RWPE1 (cell line): Measurements from ENCODE around the gene PSME1.

Experiments used
- CTCF ChIA-PET: fragments of 350-600 bp; sonication (Branson Sonifier 250); formaldehyde crosslinking; extraction: SDS; loops from one replicate; lab custom pipeline; 2021; lab: Yijun Ruan, JAX
- POLR2A ChIA-PET: fragments of 400-600 bp; formaldehyde crosslinking; extraction: SDS; loops from one replicate; lab custom pipeline; 2020; ENCODE audit warnings: antibody characterized with exemption; ENCODE audit not compliant: low non-redundant PET; lab: Yijun Ruan, JAX
- DNase-seq: peaks from one replicate; pipeline ENCODE4 v3.0.0; 2012; ENCODE audit warnings: low spot score
- H3K27ac ChIP-seq: fragments of 450-650 bp; 2 replicates; pipeline ENCODE4 v1.5.1; 2017
- CTCF ChIP-seq: fragments of 450-650 bp; conservative IDR thresholded peaks from 2 replicates; pipeline ENCODE4 v1.5.1; 2017; ENCODE audit warnings: low read depth, mild to moderate bottlenecking

Gene PSME1

GRCh38 chr14:24135834-24136683 is at the start of gene PSME1:
Gene PSME1, plus strand, starts transcription at chr14:24136194. Its CDS starts 69 bp downstream, at chr14:24136263.
- POLR2A ChIA-PET, result interaction anchor here (0.9 to 2.6 kb wide), 3 partner anchors 11 to 22 kb away, joined by 3 to 12 read pairs (median 5); partner anchors contain the start of genes DCAF11, NRL, PSME2 and RNF31
- H3K27ac ChIP-seq, result peak within 1 kb of the TSS; percentile 96
- CTCF ChIA-PET, result interaction anchor here (1.3 kb wide), 1 partner anchor 25 kb away, joined by 7 read pairs; the partner anchor contains the start of gene IRF9

DNA sequence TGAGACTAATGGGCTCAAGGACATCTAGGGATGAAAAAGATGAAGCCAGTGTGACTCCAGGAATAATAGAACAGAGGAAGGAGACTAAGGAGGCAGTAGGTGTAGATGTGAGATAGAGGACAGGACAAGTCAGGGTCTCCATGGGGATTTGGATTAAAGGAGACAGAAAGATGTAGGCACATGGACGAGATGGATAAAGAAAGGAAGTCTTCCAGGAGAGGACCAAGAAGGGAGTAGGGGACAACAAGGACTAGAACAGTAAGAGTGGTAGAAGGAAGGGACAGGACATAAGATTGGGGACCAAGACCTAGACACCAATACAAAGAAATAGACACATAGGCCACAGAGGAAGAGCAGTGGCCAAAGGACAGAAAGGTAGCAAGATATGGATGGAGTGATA is 49.0 kb upstream of the PSME1 start:
- ChIA-PET CTCF (no interaction called here), POLR2A (no interaction called here)
- TF ChIP-seq CTCF, result no peak
- no peak for DNase-seq
- no peak overlapping the region for H3K27ac ChIP-seq

More at GRCh38 chr14:24135834-24136683, at the start of gene PSME1:
- peak; percentile 94 for DNase-seq
- TF ChIP-seq CTCF, result no peak

- no peak overlapping the region for H3K27ac ChIP-seq
- POLR2A ChIA-PET, result no interaction called here
- no peak for DNase-seq
- CTCF ChIA-PET, result interaction anchor here (0.8 kb wide), 1 partner anchor 20 kb away, joined by 3 read pairs; no protein-coding TSS in a partner anchor
- no peak for TF ChIP-seq CTCF
Measured at GRCh38 chr14:24088095-24088494, 47.9 kb upstream of the PSME1 start.

DNA sequence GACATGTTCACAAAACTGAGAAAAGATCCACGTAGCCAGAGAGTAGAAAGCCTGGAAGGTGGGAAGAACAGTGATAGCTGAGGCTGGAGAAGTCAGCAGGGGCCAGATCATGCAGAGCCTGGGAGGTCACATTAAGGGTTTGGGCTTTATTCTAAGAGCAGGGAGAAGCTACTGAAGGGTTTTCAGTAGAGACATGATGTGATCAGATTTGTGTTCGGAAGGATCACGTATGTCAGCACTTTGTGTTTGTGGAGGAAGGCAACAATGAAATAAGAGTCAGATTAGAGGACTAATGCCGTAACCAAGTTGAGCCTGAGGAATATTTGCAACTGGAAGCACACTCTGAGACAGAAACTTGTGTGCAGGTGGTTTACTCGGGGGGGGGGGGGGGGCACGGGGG is 46.1 kb upstream of the PSME1 start:
- CTCF ChIA-PET, result interaction anchor here (0.6 to 6.1 kb wide), 11 partner anchors 10 to 838 kb away, joined by 3 to 51 read pairs (median 3); no protein-coding TSS in a partner anchor
- POLR2A ChIA-PET, result no interaction called here

GRCh38 chr14:24092110-24092504 is 43.9 kb upstream of the PSME1 start:
- TF ChIP-seq CTCF, result no peak
- peak overlapping the region; percentile 88; the same call in 1 of the 2 replicates for H3K27ac ChIP-seq
- ChIA-PET CTCF (interaction anchor here (0.7 to 6.1 kb wide), 2 partner anchors 34 to 337 kb away, joined by 5 to 51 read pairs; no protein-coding TSS in a partner anchor), POLR2A (interaction anchor here (0.7 kb wide), 1 partner anchor 182 kb away, joined by 4 read pairs; no protein-coding TSS in a partner anchor)
- DNase-seq, result no peak

More for the DNA sequence above, 46.1 kb upstream of the PSME1 start:
- TF ChIP-seq CTCF, result no peak
- no peak overlapping the region for H3K27ac ChIP-seq
- DNase-seq, result no peak

GRCh38 chr14:24092505-24093206 is 43.3 kb upstream of the PSME1 start:
- POLR2A ChIA-PET, result interaction anchor here (0.6 kb wide), 1 partner anchor 49 kb away, joined by 4 read pairs; the partner anchor contains the start of gene EMC9
- peak overlapping the region; percentile 88 for H3K27ac ChIP-seq
- TF ChIP-seq CTCF, result no peak
- DNase-seq, result no peak
- CTCF ChIA-PET, result interaction anchor here (1.3 to 6.1 kb wide), 3 partner anchors 16 to 35 kb away, joined by 4 to 51 read pairs (median 4); no protein-coding TSS in a partner anchor
